ENCODE measurements around the gene SYTL3.

Gene SYTL3

GRCh38 chr6:158795516-158795915 lies 145.7 kb downstream of the SYTL3 start:
- CTCF ChIA-PET = no interaction called here
- TF ChIP-seq FOXK2 (IDR thresholded peaks at IDR 0.05) = no peak
- no peak for TF ChIP-seq FOXM1 (IDR thresholded peaks at IDR 0.05; ENCODE audit: borderline replicate concordance)
- TF ChIP-seq TARDBP (IDR thresholded peaks at IDR 0.05) = no peak
- TF ChIP-seq LEF1 (IDR thresholded peaks at IDR 0.05; ENCODE audit: borderline replicate concordance) = no peak
- no peak for TF ChIP-seq PKNOX1 (IDR thresholded peaks at IDR 0.05)
- no peak for DNase-seq (ENCODE audit: extremely low spot score)
- POLR2A ChIA-PET = no interaction called here

GRCh38 chr6:158796353-158796752 lies 146.5 kb downstream of the SYTL3 start:
- CTCF ChIA-PET = no interaction called here
- no peak for DNase-seq (ENCODE audit: extremely low spot score)
- POLR2A ChIA-PET = interaction anchor here (1.7 kb wide), 1 partner anchor 73 kb away, joined by 5 read pairs; no protein-coding TSS in a partner anchor
- no peak for TF ChIP-seq PKNOX1 (IDR thresholded peaks at IDR 0.05)
- no peak for TF ChIP-seq FOXA1 (IDR thresholded peaks at IDR 0.05)
- no peak for TF ChIP-seq SUZ12 (IDR thresholded peaks at IDR 0.05)
- TF ChIP-seq ZNF384 (IDR thresholded peaks at IDR 0.05) = no peak
- TF ChIP-seq FOXK2 (IDR thresholded peaks at IDR 0.05) = no peak
- no peak for TF ChIP-seq L3MBTL2 (conservative IDR thresholded peaks at IDR 0.05)
- TF ChIP-seq CTBP1 (IDR thresholded peaks at IDR 0.05; ENCODE audit: borderline replicate concordance) = no peak
- TF ChIP-seq FOXM1 (IDR thresholded peaks at IDR 0.05; ENCODE audit: borderline replicate concordance) = no peak
- TF ChIP-seq LEF1 (IDR thresholded peaks at IDR 0.05; ENCODE audit: borderline replicate concordance) = no peak
- no peak for TF ChIP-seq ELF4 (IDR thresholded peaks at IDR 0.05)
- no peak for TF ChIP-seq SP1 (IDR thresholded peaks at IDR 0.05)
- no peak for TF ChIP-seq ARNT (IDR thresholded peaks at IDR 0.05)

- ChIA-PET CTCF (interaction anchor here (0.7 kb wide), 1 partner anchor 50 kb away, joined by 4 read pairs; no protein-coding TSS in a partner anchor), POLR2A (interaction anchor here (1.7 kb wide), 1 partner anchor 72 kb away, joined by 5 read pairs; no protein-coding TSS in a partner anchor)
- no peak for DNase-seq (ENCODE audit: extremely low spot score)
- TF ChIP-seq SP1 (IDR thresholded peaks at IDR 0.05) = no peak
- no peak for TF ChIP-seq NFRKB (IDR thresholded peaks at IDR 0.05)
- no peak for TF ChIP-seq ZNF384 (IDR thresholded peaks at IDR 0.05)
- TF ChIP-seq ARNT (IDR thresholded peaks at IDR 0.05) = no peak
- no peak for TF ChIP-seq BHLHE40 (IDR thresholded peaks at IDR 0.05; ENCODE audit: borderline replicate concordance)
- TF ChIP-seq FOXM1 (IDR thresholded peaks at IDR 0.05; ENCODE audit: borderline replicate concordance) = no peak
- no peak for TF ChIP-seq SUZ12 (IDR thresholded peaks at IDR 0.05)
- TF ChIP-seq PKNOX1 (IDR thresholded peaks at IDR 0.05) = no peak
- no peak for TF ChIP-seq TARDBP (IDR thresholded peaks at IDR 0.05)
- TF ChIP-seq CTBP1 (IDR thresholded peaks at IDR 0.05; ENCODE audit: borderline replicate concordance) = no peak
- no peak for TF ChIP-seq ELF4 (IDR thresholded peaks at IDR 0.05)
- TF ChIP-seq L3MBTL2 (conservative IDR thresholded peaks at IDR 0.05) = no peak
- TF ChIP-seq LEF1 (IDR thresholded peaks at IDR 0.05; ENCODE audit: borderline replicate concordance) = no peak
- no peak for TF ChIP-seq FOXK2 (IDR thresholded peaks at IDR 0.05)
- no peak for TF ChIP-seq HDGF (IDR thresholded peaks at IDR 0.05; ENCODE audit: borderline replicate concordance)
- TF ChIP-seq FOXA1 (IDR thresholded peaks at IDR 0.05) = no peak
Measured at GRCh38 chr6:158797331-158798310, 147.8 kb downstream of the SYTL3 start.

GRCh38 chr6:158798311-158798710 lies 148.5 kb downstream of the SYTL3 start:
- DNase-seq (ENCODE audit: extremely low spot score) = no peak
- CTCF ChIA-PET = no interaction called here
- POLR2A ChIA-PET = interaction anchor here (0.6 kb wide), 1 partner anchor 49 kb away, joined by 3 read pairs; no protein-coding TSS in a partner anchor
- TF ChIP-seq ARNT (IDR thresholded peaks at IDR 0.05) (no peak), FOXM1 (IDR thresholded peaks at IDR 0.05; ENCODE audit: borderline replicate concordance) (no peak), HDGF (IDR thresholded peaks at IDR 0.05; ENCODE audit: borderline replicate concordance) (no peak), ZNF384 (IDR thresholded peaks at IDR 0.05) (no peak), NFRKB (IDR thresholded peaks at IDR 0.05) (no peak), FOXK2 (IDR thresholded peaks at IDR 0.05) (no peak)

GRCh38 chr6:158799051-158799792 lies 149.4 kb downstream of the SYTL3 start:
- POLR2A ChIA-PET = interaction anchor here (0.6 to 1.7 kb wide), 3 partner anchors 20 to 70 kb away, joined by 3 to 5 read pairs (median 3); no protein-coding TSS in a partner anchor
- TF ChIP-seq L3MBTL2 (conservative IDR thresholded peaks at IDR 0.05) (peak; percentile 34; the same call in 1 of the 2 replicates), FOXM1 (IDR thresholded peaks at IDR 0.05; ENCODE audit: borderline replicate concordance) (no peak), CTBP1 (IDR thresholded peaks at IDR 0.05; ENCODE audit: borderline replicate concordance) (peak; percentile 87; the same call in 1 of the 2 replicates), ZNF384 (IDR thresholded peaks at IDR 0.05) (peak; percentile 48; the same call in 1 of the 2 replicates), HDGF (IDR thresholded peaks at IDR 0.05; ENCODE audit: borderline replicate concordance) (no peak), PKNOX1 (IDR thresholded peaks at IDR 0.05) (peak; percentile 96), SP1 (IDR thresholded peaks at IDR 0.05) (no peak), SUZ12 (IDR thresholded peaks at IDR 0.05) (no peak), NFRKB (IDR thresholded peaks at IDR 0.05) (no peak), FOXA1 (IDR thresholded peaks at IDR 0.05) (no peak), BHLHE40 (IDR thresholded peaks at IDR 0.05; ENCODE audit: borderline replicate concordance) (no peak), FOXK2 (IDR thresholded peaks at IDR 0.05) (no peak), ARNT (IDR thresholded peaks at IDR 0.05) (no peak), TARDBP (IDR thresholded peaks at IDR 0.05) (no peak), LEF1 (IDR thresholded peaks at IDR 0.05; ENCODE audit: borderline replicate concordance) (no peak), ELF4 (IDR thresholded peaks at IDR 0.05) (no peak)
- CTCF ChIA-PET = interaction anchor here (1.1 to 1.2 kb wide), 3 partner anchors 81 to 305 kb away, joined by 3 to 4 read pairs (median 3); partner anchors contain the start of gene RSPH3
- peak; percentile 61 for DNase-seq (ENCODE audit: extremely low spot score)

All from HEK293T (cell line).